Neural cell (in vitro differentiated cells): ENCODE data around the gene MYOG. TPM values are rescaled to one million over a fixed set of nuclear protein-coding genes. Genes with fewer than 3 reads are reported as not detected.

ENCODE experiments used
- H2AFZ ChIP-seq: fragments of 200-600, 300-800 bp; sonication (generic), shearing (Covaris generic); 2 replicates; pipeline ENCODE4 v1.6.0; 2014; ENCODE audit warnings: low read depth, mild to moderate bottlenecking, antibody characterized with exemption, low read length, moderate library complexity
- H3F3A ChIP-seq: fragments of 200-600 bp; shearing (Covaris generic); 2 replicates; pipeline ENCODE4 v1.6.1; 2016; ENCODE audit warnings: mild to moderate bottlenecking, moderate library complexity, mixed read lengths, antibody characterized with exemption, low read length; ENCODE audit not compliant: insufficient read depth, poor library complexity, severe bottlenecking
- H3K27ac ChIP-seq: fragments of 200-600, 300-800 bp; sonication (generic), shearing (Covaris generic); 2 replicates; pipeline ENCODE4 v1.5.1; 2014; ENCODE audit warnings: mild to moderate bottlenecking, low read length, moderate library complexity
- H3K27me3 ChIP-seq: fragments of 300-800, 200-600 bp; sonication (generic), shearing (Covaris generic); 2 replicates; pipeline ENCODE4 v1.6.0; 2014; ENCODE audit warnings: mild to moderate bottlenecking, low read depth, low read length, moderate library complexity; ENCODE audit not compliant: insufficient read depth
- H3K36me3 ChIP-seq: fragments of 300-800, 200-600 bp; sonication (generic), shearing (Covaris generic); 2 replicates; pipeline ENCODE4 v1.5.1; 2014; ENCODE audit warnings: mild to moderate bottlenecking, antibody characterized with exemption, low read length, moderate library complexity; ENCODE audit not compliant: insufficient read depth
- H3K4me2 ChIP-seq: fragments of 300-800, 200-600 bp; sonication (generic), shearing (Covaris generic); 2 replicates; pipeline ENCODE4 v1.6.0; 2014; ENCODE audit warnings: mild to moderate bottlenecking, low read length
- H3K4me3 ChIP-seq: fragments of 300-800, 200-600 bp; sonication (generic), shearing (Covaris generic); 2 replicates; pipeline ENCODE4 v1.5.1; 2014; ENCODE audit warnings: mild to moderate bottlenecking, low read length, moderate library complexity
- H3K79me2 ChIP-seq: fragments of 200-600 bp; shearing (Covaris generic); replicated peaks from 2 replicates; pipeline ENCODE4 v1.6.0; 2014; ENCODE audit warnings: mild to moderate bottlenecking, low read length, moderate library complexity; ENCODE audit not compliant: insufficient read depth
- H3K9ac ChIP-seq: fragments of 300-800, 200-600 bp; sonication (generic), shearing (Covaris generic); 2 replicates; pipeline ENCODE4 v1.6.1; 2016; ENCODE audit warnings: mild to moderate bottlenecking, low read length, mixed read lengths
- H3K9me2 ChIP-seq: fragments of 200-600 bp; shearing (Covaris generic); 2 replicates; pipeline ENCODE4 v1.6.1; 2016; ENCODE audit warnings: mild to moderate bottlenecking, low read length, mixed read lengths; ENCODE audit not compliant: insufficient read depth
- H3K9me3 ChIP-seq: fragments of 200-600, 300-800 bp; sonication (generic), shearing (Covaris generic); 2 replicates; pipeline ENCODE4 v1.6.1; 2016; ENCODE audit warnings: mild to moderate bottlenecking, mixed run types, low read length, moderate library complexity, mixed read lengths
- H4K20me1 ChIP-seq: fragments of 200-600 bp; shearing (Covaris generic); 2 replicates; pipeline ENCODE4 v1.6.1; 2016; ENCODE audit warnings: mild to moderate bottlenecking, mixed run types; ENCODE audit not compliant: insufficient read depth
- EP300 ChIP-seq: fragments of 450-650 bp; conservative IDR thresholded peaks from 2 replicates; pipeline ENCODE4 v1.6.1; 2014; ENCODE audit warnings: antibody characterized with exemption, mild to moderate bottlenecking, moderate library complexity; ENCODE audit not compliant: poor library complexity, severe bottlenecking
- EZH2 ChIP-seq: fragments of 200-600, 300-800 bp; shearing (Covaris generic), sonication (generic); IDR thresholded peaks from 2 replicates; pipeline ENCODE4 v1.6.1; 2014; ENCODE audit warnings: antibody characterized with exemption, low read length, borderline replicate concordance, mild to moderate bottlenecking; ENCODE audit not compliant: insufficient read depth, poor library complexity, severe bottlenecking
- MXI1 ChIP-seq: fragments of 450-650 bp; conservative IDR thresholded peaks from 2 replicates; pipeline ENCODE4 v1.6.1; 2014; ENCODE audit warnings: antibody characterized with exemption, mild to moderate bottlenecking; ENCODE audit not compliant: poor library complexity, severe bottlenecking
- POLR2AphosphoS5 ChIP-seq: IDR thresholded peaks from 2 replicates; pipeline ENCODE4 v1.6.1; 2012
- RAD21 ChIP-seq: fragments of 450-650 bp; conservative IDR thresholded peaks from 2 replicates; pipeline ENCODE4 v1.6.1; 2014; ENCODE audit warnings: antibody characterized with exemption, mild to moderate bottlenecking, moderate library complexity
- TAF1 ChIP-seq: IDR thresholded peaks from 2 replicates; pipeline ENCODE4 v1.6.1; 2012; ENCODE audit warnings: low read depth
- polyA plus RNA-seq: library from polyadenylated mRNA; depleted of rRNA; stranded (reverse); fragments of >200 nt; gene quantifications from 2 replicates; pipeline ENCODE4 v1.2.3, GENCODE V29; 2014
- TF ChIP-seq, protein P1 (sequence below): fragments of 450-650 bp; IDR thresholded peaks from 2 replicates; pipeline ENCODE4 v1.5.1; 2014; ENCODE audit warnings: antibody characterized with exemption, mild to moderate bottlenecking, moderate library complexity; ENCODE audit not compliant: poor library complexity, severe bottlenecking
- TF ChIP-seq, protein P2 (sequence below): IDR thresholded peaks from 2 replicates; pipeline ENCODE4 v1.6.1; 2012; ENCODE audit warnings: borderline replicate concordance

The MYOG gene
- polyA plus RNA-seq, 1 donor from 2014 or later, result not detected

DNA sequence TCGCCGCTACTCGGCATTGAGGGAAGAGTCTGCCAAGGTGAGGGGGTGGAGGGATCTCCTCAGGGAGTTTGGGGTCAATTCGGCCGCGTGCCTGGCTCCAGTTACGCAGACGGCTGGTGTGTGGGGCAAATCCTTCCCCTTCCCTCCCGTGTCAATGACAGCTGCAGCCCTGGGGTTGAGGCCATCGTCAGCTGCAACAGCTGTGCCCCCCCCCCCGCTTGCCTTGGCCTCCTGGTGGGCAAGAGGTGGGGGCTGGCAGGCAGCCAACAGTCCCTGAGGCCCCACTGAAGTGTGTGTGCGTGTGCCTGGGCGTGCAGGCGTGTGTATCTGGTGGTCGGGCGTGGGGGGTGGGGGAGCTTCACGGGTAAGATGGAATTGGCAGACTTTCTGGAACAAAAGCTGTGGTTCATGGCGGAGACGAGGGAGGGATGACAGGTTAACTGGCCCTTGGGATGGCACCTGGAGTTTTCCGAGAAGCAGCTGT lies 33.9 kb downstream of the MYOG start:
- TF ChIP-seq, protein P1, sequence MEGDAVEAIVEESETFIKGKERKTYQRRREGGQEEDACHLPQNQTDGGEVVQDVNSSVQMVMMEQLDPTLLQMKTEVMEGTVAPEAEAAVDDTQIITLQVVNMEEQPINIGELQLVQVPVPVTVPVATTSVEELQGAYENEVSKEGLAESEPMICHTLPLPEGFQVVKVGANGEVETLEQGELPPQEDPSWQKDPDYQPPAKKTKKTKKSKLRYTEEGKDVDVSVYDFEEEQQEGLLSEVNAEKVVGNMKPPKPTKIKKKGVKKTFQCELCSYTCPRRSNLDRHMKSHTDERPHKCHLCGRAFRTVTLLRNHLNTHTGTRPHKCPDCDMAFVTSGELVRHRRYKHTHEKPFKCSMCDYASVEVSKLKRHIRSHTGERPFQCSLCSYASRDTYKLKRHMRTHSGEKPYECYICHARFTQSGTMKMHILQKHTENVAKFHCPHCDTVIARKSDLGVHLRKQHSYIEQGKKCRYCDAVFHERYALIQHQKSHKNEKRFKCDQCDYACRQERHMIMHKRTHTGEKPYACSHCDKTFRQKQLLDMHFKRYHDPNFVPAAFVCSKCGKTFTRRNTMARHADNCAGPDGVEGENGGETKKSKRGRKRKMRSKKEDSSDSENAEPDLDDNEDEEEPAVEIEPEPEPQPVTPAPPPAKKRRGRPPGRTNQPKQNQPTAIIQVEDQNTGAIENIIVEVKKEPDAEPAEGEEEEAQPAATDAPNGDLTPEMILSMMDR, result no peak
- TF ChIP-seq MXI1 (no peak), RAD21 (no peak), EP300 (no peak), TAF1 (no peak), POLR2AphosphoS5 (no peak), EZH2 (no peak)
- TF ChIP-seq, protein P2, sequence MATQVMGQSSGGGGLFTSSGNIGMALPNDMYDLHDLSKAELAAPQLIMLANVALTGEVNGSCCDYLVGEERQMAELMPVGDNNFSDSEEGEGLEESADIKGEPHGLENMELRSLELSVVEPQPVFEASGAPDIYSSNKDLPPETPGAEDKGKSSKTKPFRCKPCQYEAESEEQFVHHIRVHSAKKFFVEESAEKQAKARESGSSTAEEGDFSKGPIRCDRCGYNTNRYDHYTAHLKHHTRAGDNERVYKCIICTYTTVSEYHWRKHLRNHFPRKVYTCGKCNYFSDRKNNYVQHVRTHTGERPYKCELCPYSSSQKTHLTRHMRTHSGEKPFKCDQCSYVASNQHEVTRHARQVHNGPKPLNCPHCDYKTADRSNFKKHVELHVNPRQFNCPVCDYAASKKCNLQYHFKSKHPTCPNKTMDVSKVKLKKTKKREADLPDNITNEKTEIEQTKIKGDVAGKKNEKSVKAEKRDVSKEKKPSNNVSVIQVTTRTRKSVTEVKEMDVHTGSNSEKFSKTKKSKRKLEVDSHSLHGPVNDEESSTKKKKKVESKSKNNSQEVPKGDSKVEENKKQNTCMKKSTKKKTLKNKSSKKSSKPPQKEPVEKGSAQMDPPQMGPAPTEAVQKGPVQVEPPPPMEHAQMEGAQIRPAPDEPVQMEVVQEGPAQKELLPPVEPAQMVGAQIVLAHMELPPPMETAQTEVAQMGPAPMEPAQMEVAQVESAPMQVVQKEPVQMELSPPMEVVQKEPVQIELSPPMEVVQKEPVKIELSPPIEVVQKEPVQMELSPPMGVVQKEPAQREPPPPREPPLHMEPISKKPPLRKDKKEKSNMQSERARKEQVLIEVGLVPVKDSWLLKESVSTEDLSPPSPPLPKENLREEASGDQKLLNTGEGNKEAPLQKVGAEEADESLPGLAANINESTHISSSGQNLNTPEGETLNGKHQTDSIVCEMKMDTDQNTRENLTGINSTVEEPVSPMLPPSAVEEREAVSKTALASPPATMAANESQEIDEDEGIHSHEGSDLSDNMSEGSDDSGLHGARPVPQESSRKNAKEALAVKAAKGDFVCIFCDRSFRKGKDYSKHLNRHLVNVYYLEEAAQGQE, result no peak
- H3K36me3 ChIP-seq, result no peaks in the 10 kb centered on the region
- H3K27ac ChIP-seq, result no peak overlapping the region
- no peaks in the 10 kb centered on the region for H3K9me3 ChIP-seq
- H3F3A ChIP-seq, result no peaks in the 10 kb centered on the region
- H3K9ac ChIP-seq, result no peak overlapping the region
- no peaks in the 10 kb centered on the region for H3K9me2 ChIP-seq
- H2AFZ ChIP-seq, result no peak overlapping the region
- H3K27me3 ChIP-seq, result no peaks in the 10 kb centered on the region
- H3K4me2 ChIP-seq, result no peak overlapping the region
- no peak overlapping the region for H3K4me3 ChIP-seq
- no peaks in the 10 kb centered on the region for H3K79me2 ChIP-seq
- no peaks in the 10 kb centered on the region for H4K20me1 ChIP-seq

DNA sequence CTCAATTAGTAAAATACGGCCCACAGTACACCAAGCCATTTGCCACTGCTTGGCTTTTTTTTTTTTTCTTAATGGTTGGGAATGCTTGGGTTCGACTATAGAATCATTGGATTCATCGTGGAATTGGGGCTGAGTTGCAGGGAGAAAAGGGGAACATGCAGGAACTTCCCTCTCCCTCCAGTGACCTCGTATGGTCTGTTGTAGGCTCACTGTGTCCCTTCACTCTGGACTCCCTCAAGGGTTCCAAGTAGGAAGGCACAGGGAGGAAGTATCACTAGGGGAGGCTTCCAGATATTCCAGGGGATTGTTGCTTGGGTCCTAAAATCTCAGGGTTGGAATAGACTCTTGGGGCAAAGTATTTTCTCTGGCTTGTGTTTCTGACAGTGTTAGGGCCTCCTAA lies 35.0 kb downstream of the MYOG start:
- Histone ChIP-seq H4K20me1 (no peaks in the 10 kb centered on the region), H3K4me2 (no peak overlapping the region)

More for the DNA sequence above, 35.0 kb downstream of the MYOG start:
- no peaks in the 10 kb centered on the region for H3K9me3 ChIP-seq
- no peak overlapping the region for H3K9ac ChIP-seq
- H3K36me3 ChIP-seq, result no peaks in the 10 kb centered on the region
- H3K4me3 ChIP-seq, result no peak overlapping the region
- no peaks in the 10 kb centered on the region for H3F3A ChIP-seq
- no peak overlapping the region for H2AFZ ChIP-seq
- TF ChIP-seq, protein P1, result no peak
- no peaks in the 10 kb centered on the region for H3K9me2 ChIP-seq
- H3K79me2 ChIP-seq, result no peaks in the 10 kb centered on the region
- H3K27ac ChIP-seq, result no peak overlapping the region
- no peaks in the 10 kb centered on the region for H3K27me3 ChIP-seq
